ENCODE data around the gene SLC41A3.

SLC41A3 gene

GRCh38 chr3:126119008-126119675 lies 35.2 kb upstream of the SLC41A3 start:
- no peak for DNase-seq

GRCh38 chr3:126118591-126118990 lies 34.7 kb upstream of the SLC41A3 start:
- DNase-seq = no peak

- no peak for DNase-seq
Observed at GRCh38 chr3:126117786-126118185, 33.9 kb upstream of the SLC41A3 start.

GRCh38 chr3:126117212-126117611 lies 33.3 kb upstream of the SLC41A3 start:
- no peak for DNase-seq

GRCh38 chr3:126116526-126116925 lies 32.6 kb upstream of the SLC41A3 start:
- no peak for DNase-seq

- DNase-seq = no peak
Observed at GRCh38 chr3:126114443-126115386, 30.8 kb upstream of the SLC41A3 start.

- DNase-seq = no peak
Observed at GRCh38 chr3:126113733-126114442, 30.0 kb upstream of the SLC41A3 start.

- no peak for DNase-seq
Observed at GRCh38 chr3:126113238-126113555, 29.3 kb upstream of the SLC41A3 start.

GRCh38 chr3:126112531-126113237 lies 28.8 kb upstream of the SLC41A3 start:
- DNase-seq = no peak

GRCh38 chr3:126111566-126112475 lies 27.9 kb upstream of the SLC41A3 start:
- DNase-seq = no peak

GRCh38 chr3:126111126-126111551 lies 27.2 kb upstream of the SLC41A3 start:
- DNase-seq = no peak

GRCh38 chr3:126110431-126111125 lies 26.7 kb upstream of the SLC41A3 start:
- DNase-seq = no peak

- no peak for DNase-seq
Observed at GRCh38 chr3:126109880-126110235, 25.9 kb upstream of the SLC41A3 start.

- DNase-seq = no peak
Observed at GRCh38 chr3:126109146-126109879, 25.4 kb upstream of the SLC41A3 start.

- DNase-seq = no peak
Observed at GRCh38 chr3:126108676-126109050, 24.7 kb upstream of the SLC41A3 start.

- DNase-seq = no peak
Observed at GRCh38 chr3:126107957-126108675, 24.2 kb upstream of the SLC41A3 start.

- no peak for DNase-seq
Observed at GRCh38 chr3:126107203-126107939, 23.4 kb upstream of the SLC41A3 start.

- no peak for DNase-seq
Observed at GRCh38 chr3:126106336-126107202, 22.6 kb upstream of the SLC41A3 start.
